HG02981 (cell line): ENCODE results near the gene CDK5RAP2.
"Not testable (repeated sequence)": the region's sequence is repeated elsewhere in the genome, so short reads cannot be mapped to it uniquely, and the experiment has no call there.

ENCODE experiments used
- ATAC-seq: cut with Tn5 transposase; IDR thresholded peaks from one replicate; pipeline ENCODE4 v1.9.1; 2021; ENCODE audit warnings: mild to moderate bottlenecking, moderate library complexity; ENCODE audit not compliant: unreplicated experiment

Gene CDK5RAP2

GRCh38 chr9:120580051-120580896 is at the start of gene CDK5RAP2:
CDK5RAP2 (minus strand) TSS chr9:120580167; CDS start chr9:120579978, 189 bp downstream.
- ATAC-seq: peak; percentile 88

DNA sequence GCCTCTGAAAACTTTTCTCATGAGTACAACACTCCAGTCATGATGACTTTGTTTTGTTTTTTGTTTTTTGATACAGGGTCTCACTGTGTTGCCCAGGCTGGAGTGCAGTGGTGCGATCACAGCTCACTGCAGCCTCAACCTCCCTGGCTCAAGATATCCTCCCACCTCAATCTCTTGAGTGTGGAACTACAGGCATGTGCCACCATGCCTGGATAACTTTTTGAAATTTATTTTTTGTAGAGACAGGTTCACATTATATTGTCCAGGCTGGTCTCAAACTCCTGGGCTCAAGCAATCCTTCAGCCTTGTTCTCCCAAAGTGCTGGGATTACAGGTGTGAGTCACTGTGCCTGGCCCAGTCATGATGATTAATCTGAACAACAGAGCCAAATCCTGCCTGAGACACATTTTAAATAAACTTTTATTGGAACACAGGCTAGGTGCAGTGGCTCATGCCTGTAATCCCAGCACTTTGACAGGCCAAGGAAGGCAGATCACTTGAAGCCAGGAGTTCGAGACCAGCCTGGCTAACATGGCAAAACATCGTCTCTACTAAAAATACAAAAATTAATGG is 49.0 kb upstream of the CDK5RAP2 start:
- not testable (repeated sequence) for ATAC-seq

- ATAC-seq: no peak
Observed at GRCh38 chr9:120628207-120628924, 48.4 kb upstream of the CDK5RAP2 start.

DNA sequence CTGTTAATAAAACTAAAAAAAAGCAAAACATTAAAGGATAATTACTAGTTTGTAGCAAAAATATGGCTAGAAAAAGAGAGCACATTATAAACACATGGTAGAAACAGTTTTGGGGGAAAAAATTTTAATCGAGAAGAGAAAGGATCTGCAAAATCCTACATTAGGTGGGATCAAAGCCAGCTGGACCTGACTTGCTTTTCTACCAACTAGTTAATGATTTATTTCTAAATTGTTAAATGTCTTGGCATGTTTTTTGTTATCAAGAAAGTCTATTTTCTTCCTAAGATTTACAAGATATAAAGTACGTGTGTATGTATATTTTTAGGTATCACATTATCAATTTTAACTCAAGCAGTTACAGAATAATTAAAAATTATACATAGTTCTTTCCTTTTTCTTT is 47.1 kb upstream of the CDK5RAP2 start:
- ATAC-seq: no peak

GRCh38 chr9:120626512-120626911 is 46.5 kb upstream of the CDK5RAP2 start:
- no peak for ATAC-seq

- no peak for ATAC-seq
Observed at GRCh38 chr9:120625222-120625621, 45.3 kb upstream of the CDK5RAP2 start.

DNA sequence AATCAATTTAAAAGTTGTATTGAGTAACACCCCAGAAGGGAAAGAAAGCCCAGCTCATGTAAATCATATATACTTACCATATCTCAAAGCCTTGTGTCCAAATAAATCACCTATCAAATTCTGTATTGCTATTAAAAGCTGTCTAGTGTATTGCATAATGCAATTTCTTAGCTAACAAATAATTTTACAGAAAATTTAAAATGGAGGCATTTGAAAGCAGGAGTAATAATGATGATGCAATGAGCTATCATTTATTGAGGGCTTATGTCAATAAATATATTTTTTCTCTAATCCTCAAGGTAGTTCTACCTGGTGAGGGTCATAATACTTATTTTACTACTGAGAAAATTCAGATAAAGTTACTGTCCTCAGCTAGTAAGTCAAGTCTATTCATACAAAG is 42.8 kb upstream of the CDK5RAP2 start:
- ATAC-seq: no peak

DNA sequence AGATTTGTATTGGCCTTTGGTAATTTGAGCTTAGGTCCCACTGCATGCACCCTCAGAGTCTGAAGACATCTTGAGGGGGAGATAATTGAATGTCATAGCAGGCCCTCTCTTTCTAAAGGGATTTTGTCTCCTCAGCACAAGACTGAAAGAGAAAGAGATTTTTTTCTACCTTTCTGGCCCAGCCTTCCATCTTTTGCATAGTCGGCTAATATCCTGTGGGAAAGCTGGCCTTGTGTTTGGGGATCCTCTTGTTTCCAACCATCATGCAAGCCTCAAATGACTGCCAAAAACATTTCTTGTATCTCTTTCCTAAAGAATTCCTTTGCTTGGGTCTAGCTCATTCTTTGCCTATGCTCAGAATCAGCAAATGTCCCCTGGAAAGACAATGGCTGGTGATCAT is 42.0 kb upstream of the CDK5RAP2 start:
- ATAC-seq: no peak

DNA sequence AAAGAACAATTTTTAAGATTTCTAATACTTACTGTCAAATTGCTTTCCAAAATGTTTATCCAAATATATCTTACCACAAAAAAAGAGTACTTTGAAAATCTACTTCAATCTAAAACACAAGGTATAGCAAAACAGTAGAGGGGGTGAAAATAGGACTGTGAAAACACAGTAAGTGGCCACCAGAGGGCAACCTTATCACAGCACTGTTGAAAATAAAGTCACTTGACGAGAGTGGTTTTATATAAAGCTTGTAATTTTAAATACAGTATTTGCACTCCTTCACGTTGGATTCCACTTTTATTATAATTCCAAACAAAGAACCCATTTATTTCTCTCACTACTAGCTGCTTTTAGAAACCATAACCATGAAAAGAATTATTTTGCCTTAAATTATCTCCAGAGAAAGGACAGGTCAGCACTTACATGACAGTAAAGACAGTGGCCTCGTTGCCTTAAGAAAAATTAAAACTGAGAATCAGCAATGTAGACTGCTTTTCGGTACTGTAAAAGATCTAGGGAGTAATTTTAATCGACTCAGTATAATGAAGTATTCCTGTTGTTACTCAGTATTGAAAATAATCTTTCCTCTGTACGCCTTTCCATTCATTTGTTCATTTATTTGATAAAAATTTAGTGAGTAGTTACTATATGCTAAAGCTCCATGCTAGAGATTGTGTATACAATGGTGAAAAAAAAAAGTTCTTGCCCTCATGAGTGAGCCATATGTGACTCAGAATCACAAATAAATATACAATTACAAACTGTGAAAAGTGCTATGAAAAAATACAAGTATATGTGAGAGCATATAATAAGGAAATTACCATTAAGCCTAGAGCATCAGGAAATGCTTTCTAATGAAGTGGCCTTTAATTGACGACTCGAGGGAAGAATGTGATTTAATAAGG is 40.0 kb upstream of the CDK5RAP2 start:
- ATAC-seq: no peak

- no peak for ATAC-seq
Observed at GRCh38 chr9:120616966-120617935, 37.3 kb upstream of the CDK5RAP2 start.

- ATAC-seq: no peak
Observed at GRCh38 chr9:120612218-120612617, 32.3 kb upstream of the CDK5RAP2 start.

GRCh38 chr9:120611690-120612068 is 31.7 kb upstream of the CDK5RAP2 start:
- ATAC-seq: no peak

DNA sequence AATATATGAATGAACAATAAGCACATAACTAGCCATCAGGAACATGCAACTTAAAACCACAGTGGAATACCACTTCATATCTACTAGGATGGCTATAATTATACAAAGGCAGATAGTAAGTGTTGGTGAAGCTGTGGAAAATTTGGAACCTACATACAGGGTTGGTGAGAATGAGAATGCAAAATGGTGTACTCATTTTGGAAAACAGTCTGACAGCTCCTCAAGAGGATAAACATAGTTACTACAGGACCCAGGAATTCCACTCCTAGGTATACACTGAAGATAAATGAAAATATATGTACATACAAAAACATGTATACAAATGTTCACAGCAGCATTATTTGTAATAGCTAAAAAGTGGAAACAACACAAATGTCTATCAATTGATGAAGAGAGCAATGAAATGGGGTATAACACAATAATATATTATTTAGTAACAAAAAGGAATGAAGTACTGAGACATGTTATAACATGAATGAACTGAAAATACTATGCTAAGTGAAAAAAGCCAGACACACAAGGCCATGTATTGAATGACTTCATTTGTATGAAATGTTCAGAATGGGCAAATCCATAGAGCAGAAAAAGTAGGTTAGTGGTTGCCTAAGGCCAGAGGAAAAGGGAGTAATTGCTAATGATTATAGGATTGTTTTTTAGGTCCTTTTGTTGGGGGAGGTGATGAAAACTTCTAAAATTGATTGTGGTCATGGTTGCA is 31.2 kb upstream of the CDK5RAP2 start:
- no peak for ATAC-seq

- no peak for ATAC-seq
Observed at GRCh38 chr9:120609636-120610035, 29.7 kb upstream of the CDK5RAP2 start.

- no peak for ATAC-seq
Observed at GRCh38 chr9:120608421-120608820, 28.5 kb upstream of the CDK5RAP2 start.

GRCh38 chr9:120603591-120603990 is 23.6 kb upstream of the CDK5RAP2 start:
- ATAC-seq: no peak

DNA sequence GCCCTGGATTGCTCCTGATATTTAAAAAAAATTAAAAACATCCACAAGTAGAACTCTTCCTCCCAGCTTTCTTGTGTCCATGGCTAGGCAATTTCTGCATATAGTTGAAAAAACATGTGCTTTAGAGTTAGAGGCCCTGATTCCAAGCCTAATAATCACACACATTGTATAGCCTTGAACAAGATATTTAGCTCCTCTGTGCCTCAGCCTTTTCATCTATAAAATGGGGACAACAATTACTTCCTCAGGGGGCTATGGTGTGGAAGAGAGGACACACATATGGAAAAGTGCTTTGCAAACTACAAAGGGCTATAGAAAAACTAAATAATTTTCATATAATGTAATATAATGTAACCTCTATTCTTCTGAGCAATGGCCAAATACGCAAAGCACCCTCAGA is 23.0 kb upstream of the CDK5RAP2 start:
- ATAC-seq: no peak

- ATAC-seq: no peak
Observed at GRCh38 chr9:120593955-120594277, 13.9 kb upstream of the CDK5RAP2 start.

DNA sequence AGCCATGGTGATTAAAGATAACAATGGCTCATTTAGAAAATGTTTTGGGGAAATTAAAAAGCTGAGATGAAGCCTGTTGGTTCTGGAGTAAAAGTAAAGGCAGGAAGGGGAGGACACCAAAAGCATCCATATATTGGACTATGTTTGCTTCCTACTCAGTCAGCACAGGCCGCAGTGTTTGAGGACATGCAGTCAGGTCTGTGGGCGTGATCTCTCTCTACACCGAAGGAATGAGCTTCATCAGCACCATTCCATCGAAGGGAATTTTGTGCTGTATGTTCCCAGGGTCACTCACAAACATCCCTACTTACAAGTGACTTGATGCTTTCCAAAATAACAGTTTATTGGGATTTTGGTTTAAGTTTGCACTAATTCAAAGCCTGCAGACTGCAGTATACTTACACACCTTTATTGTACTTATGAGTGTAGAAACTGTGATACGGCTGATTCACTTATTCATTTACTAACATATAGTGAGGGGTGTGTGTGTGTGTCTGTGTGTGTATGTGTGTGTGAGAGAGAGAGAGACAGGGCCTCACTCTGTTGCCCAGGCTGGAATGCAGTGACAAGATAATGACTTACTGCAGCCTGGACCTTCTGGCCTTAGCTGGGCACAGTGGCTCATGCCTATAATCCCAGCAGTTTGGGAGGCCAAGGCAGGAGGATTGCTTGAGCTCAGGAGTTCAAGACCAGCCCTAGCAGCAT is 13.4 kb upstream of the CDK5RAP2 start:
- no peak for ATAC-seq
